HG03469 (cell line): ENCODE results near the gene IQGAP2.
"Not testable (repeated sequence)": the region's sequence is repeated elsewhere in the genome, so short reads cannot be mapped to it uniquely, and the experiment has no call there.

Experiments used
- ATAC-seq: cut with Tn5 transposase; IDR thresholded peaks from one replicate; pipeline ENCODE4 v1.9.1; 2021; ENCODE audit warnings: mild to moderate bottlenecking, moderate library complexity, moderate number of reproducible peaks; ENCODE audit not compliant: unreplicated experiment

IQGAP2 gene

GRCh38 chr5:76595755-76596481 is 192.8 kb downstream of the IQGAP2 start:
- no peak for ATAC-seq

- ATAC-seq = no peak
These were observed 195.4 kb downstream of the IQGAP2 start for GRCh38 chr5:76598531-76598930.

GRCh38 chr5:76600716-76601115 is 197.6 kb downstream of the IQGAP2 start:
- ATAC-seq = no peak

GRCh38 chr5:76601470-76601869 is 198.4 kb downstream of the IQGAP2 start:
- no peak for ATAC-seq

- ATAC-seq = no peak
These were observed 199.1 kb downstream of the IQGAP2 start for GRCh38 chr5:76602094-76602726.

GRCh38 chr5:76603991-76604390 is 200.9 kb downstream of the IQGAP2 start:
- ATAC-seq = not testable (repeated sequence)

GRCh38 chr5:76604838-76605237 is 201.8 kb downstream of the IQGAP2 start:
- no peak for ATAC-seq

- ATAC-seq = no peak
These were observed 203.6 kb downstream of the IQGAP2 start for GRCh38 chr5:76606701-76607100.

GRCh38 chr5:76607353-76607871 is 204.3 kb downstream of the IQGAP2 start:
- ATAC-seq = no peak

- no peak for ATAC-seq
These were observed 205.7 kb downstream of the IQGAP2 start for GRCh38 chr5:76608833-76609232.

- no peak for ATAC-seq
These were observed 207.1 kb downstream of the IQGAP2 start for GRCh38 chr5:76610196-76610595.

GRCh38 chr5:76612942-76613341 is 209.9 kb downstream of the IQGAP2 start:
- ATAC-seq = no peak

GRCh38 chr5:76615759-76616158 is 212.7 kb downstream of the IQGAP2 start:
- no peak for ATAC-seq

- no peak for ATAC-seq
These were observed 213.1 kb downstream of the IQGAP2 start for GRCh38 chr5:76616206-76616605.

GRCh38 chr5:76617229-76617628 is 214.1 kb downstream of the IQGAP2 start:
- no peak for ATAC-seq

GRCh38 chr5:76617675-76618074 is 214.6 kb downstream of the IQGAP2 start:
- ATAC-seq = no peak

- no peak for ATAC-seq
These were observed 217.1 kb downstream of the IQGAP2 start for GRCh38 chr5:76620166-76620565.

GRCh38 chr5:76622076-76622475 is 219.0 kb downstream of the IQGAP2 start:
- no peak for ATAC-seq

GRCh38 chr5:76622973-76623596 is 220.0 kb downstream of the IQGAP2 start, which contains the start of gene F2RL2:
TSS of gene F2RL2 (minus strand) at chr5:76623403. CDS start at chr5:76623230, 173 bp downstream.
- ATAC-seq = no peak

GRCh38 chr5:76625087-76625815 is 222.2 kb downstream of the IQGAP2 start:
- ATAC-seq = no peak

GRCh38 chr5:76626738-76627137 is 223.7 kb downstream of the IQGAP2 start:
- no peak for ATAC-seq
